Measurements from ENCODE around the gene UBASH3B.

The UBASH3B gene

GRCh38 chr11:122678406-122678805 lies 22.9 kb downstream of the UBASH3B start:
- DNase-seq (ENCODE audit: low read depth, low spot score) = no peak

GRCh38 chr11:122679466-122679865 lies 23.9 kb downstream of the UBASH3B start:
- no peak for DNase-seq (ENCODE audit: low read depth, low spot score)

GRCh38 chr11:122681070-122681469 lies 25.5 kb downstream of the UBASH3B start:
- DNase-seq (ENCODE audit: low read depth, low spot score) = no peak

GRCh38 chr11:122681735-122682134 lies 26.2 kb downstream of the UBASH3B start:
- no peak for DNase-seq (ENCODE audit: low read depth, low spot score)

- DNase-seq (ENCODE audit: low read depth, low spot score) = no peak
Observed at GRCh38 chr11:122682464-122682863, 26.9 kb downstream of the UBASH3B start.

- no peak for DNase-seq (ENCODE audit: low read depth, low spot score)
Observed at GRCh38 chr11:122685041-122685440, 29.5 kb downstream of the UBASH3B start.

GRCh38 chr11:122686111-122686510 lies 30.6 kb downstream of the UBASH3B start:
- DNase-seq (ENCODE audit: low read depth, low spot score) = no peak

- no peak for DNase-seq (ENCODE audit: low read depth, low spot score)
Observed at GRCh38 chr11:122690384-122690783, 34.9 kb downstream of the UBASH3B start.

GRCh38 chr11:122690801-122691548 lies 35.5 kb downstream of the UBASH3B start:
- DNase-seq (ENCODE audit: low read depth, low spot score) = no peak

- no peak for DNase-seq (ENCODE audit: low read depth, low spot score)
Observed at GRCh38 chr11:122691549-122692150, 36.1 kb downstream of the UBASH3B start.

GRCh38 chr11:122692444-122692843 lies 36.9 kb downstream of the UBASH3B start:
- no peak for DNase-seq (ENCODE audit: low read depth, low spot score)

GRCh38 chr11:122695076-122695615 lies 39.6 kb downstream of the UBASH3B start:
- no peak for DNase-seq (ENCODE audit: low read depth, low spot score)

- DNase-seq (ENCODE audit: low read depth, low spot score) = peak; percentile 34
Observed at GRCh38 chr11:122696662-122697061, 41.1 kb downstream of the UBASH3B start.

GRCh38 chr11:122697636-122698167 lies 42.2 kb downstream of the UBASH3B start:
- no peak for DNase-seq (ENCODE audit: low read depth, low spot score)

- no peak for DNase-seq (ENCODE audit: low read depth, low spot score)
Observed at GRCh38 chr11:122698392-122698791, 42.9 kb downstream of the UBASH3B start.

GRCh38 chr11:122700666-122701065 lies 45.1 kb downstream of the UBASH3B start:
- no peak for DNase-seq (ENCODE audit: low read depth, low spot score)

- DNase-seq (ENCODE audit: low read depth, low spot score) = no peak
Observed at GRCh38 chr11:122701143-122701542, 45.6 kb downstream of the UBASH3B start.

- DNase-seq (ENCODE audit: low read depth, low spot score) = no peak
Observed at GRCh38 chr11:122703541-122704272, 48.2 kb downstream of the UBASH3B start.

- DNase-seq (ENCODE audit: low read depth, low spot score) = no peak
Observed at GRCh38 chr11:122705396-122705795, 49.9 kb downstream of the UBASH3B start.

GRCh38 chr11:122706291-122707088 lies 51.0 kb downstream of the UBASH3B start:
- no peak for DNase-seq (ENCODE audit: low read depth, low spot score)

GRCh38 chr11:122707111-122707510 lies 51.6 kb downstream of the UBASH3B start:
- no peak for DNase-seq (ENCODE audit: low read depth, low spot score)

All from activated naive CD8-positive, alpha-beta T cell treated with anti-CD3 and anti-CD28 coated beads, Interleukin-2, amount 50 U/mL, for 16 hours (primary cell).